ENCODE measurements around the gene RPS6KA2.

Gene RPS6KA2

DNA sequence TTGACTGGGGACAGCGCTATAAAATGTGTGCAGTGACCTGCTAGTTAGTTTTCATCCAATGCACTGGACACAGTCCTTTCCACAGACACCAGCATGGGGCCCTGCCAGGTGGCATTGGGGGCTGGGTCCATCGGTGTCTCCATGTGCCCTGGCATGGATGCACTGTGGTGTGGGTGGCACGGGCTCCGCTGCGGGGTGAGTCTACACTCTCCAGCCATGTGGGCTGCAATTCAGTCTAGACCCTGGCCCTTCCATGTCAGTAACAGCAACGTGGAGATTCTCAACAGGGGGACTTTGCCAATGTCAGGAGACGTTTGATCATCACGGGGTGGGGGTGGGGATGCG lies 140.5 kb downstream of the RPS6KA2 start:
- Mint-ChIP-seq H3K27ac (no peak overlapping the region), H3K4me3 (no peak overlapping the region), H3K27me3 (peaks cover 5% of the 10 kb centered on the region), H3K9me3 (peaks cover 19% of the 10 kb centered on the region), H3K4me1 (peaks cover 26% of the 10 kb centered on the region), H3K36me3 (peaks cover 30% of the 10 kb centered on the region)
- DNase-seq: no peak
- CTCF ChIA-PET: no interaction called here

DNA sequence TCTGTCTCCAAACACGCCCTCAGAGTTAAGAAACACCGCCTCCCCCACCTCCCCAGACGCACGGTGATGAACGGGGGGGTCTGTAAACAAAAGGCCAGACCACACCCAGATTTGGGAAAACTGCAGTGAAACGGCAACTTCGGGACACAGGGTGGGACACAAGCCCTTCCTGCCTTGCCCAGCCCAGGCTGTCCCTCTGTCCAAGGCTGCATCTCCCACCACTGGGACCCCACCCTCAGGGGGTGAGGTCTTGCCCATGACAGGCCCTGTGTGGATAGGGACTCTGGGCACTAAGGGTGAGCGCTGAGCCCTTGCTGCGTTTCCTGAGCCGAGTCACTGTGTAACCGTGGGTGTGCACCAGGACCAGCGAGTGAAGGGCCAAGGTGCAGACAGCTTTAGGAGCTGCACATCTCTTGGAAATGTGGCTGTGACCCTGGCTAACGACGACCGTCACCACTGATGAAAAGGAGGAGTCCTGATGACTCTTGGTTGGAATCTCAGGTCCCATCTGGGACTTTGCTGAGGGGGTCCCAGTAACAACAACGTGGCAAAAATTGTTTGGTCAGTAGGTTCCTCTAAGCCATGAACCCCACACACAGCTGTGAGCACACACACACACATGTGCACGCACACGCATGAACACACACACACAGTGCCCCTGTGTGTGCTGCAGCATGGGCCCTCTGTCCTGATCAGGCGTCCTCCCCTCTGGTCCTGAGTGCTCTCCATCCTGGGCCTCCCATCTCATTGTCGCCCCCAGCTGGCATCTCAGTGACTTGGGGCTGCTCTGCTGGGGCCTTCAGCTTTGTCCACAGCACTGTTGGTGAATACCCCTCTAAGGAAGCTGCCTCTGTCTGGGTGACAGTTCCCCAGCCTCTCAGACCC lies 141.2 kb downstream of the RPS6KA2 start:
- Mint-ChIP-seq H3K9me3 (peaks cover 19% of the 10 kb centered on the region), H3K27me3 (peaks cover 5% of the 10 kb centered on the region), H3K27ac (peak overlapping the region; percentile 28), H3K4me3 (no peak overlapping the region), H3K4me1 (peaks cover 26% of the 10 kb centered on the region), H3K36me3 (peaks cover 30% of the 10 kb centered on the region)
- CTCF ChIA-PET: no interaction called here
- no peak for DNase-seq

DNA sequence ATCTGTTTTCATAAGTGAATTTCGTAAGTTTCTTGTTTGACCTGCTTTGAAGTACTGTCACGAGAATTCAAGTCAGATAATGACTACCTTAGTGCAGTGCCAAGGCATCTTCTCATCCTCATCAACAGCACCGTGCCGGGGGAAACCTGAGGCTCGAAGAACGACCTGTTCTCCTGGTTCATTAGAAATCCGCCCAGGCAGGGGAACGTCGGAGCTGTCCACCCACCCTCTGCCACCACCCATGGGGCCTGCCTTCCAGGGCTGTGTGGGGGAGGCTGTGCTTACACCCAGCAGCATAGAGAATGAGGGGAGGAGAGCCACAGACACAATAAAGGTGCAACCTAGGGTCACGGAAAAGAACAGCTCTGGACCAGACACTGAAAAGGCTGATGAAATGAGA lies 142.2 kb downstream of the RPS6KA2 start:
- CTCF ChIA-PET: no interaction called here
- Mint-ChIP-seq H3K4me1 (peaks cover 26% of the 10 kb centered on the region), H3K9me3 (peaks cover 19% of the 10 kb centered on the region), H3K27me3 (peaks cover 5% of the 10 kb centered on the region), H3K27ac (no peak overlapping the region), H3K4me3 (no peak overlapping the region), H3K36me3 (peaks cover 29% of the 10 kb centered on the region)
- no peak for DNase-seq

DNA sequence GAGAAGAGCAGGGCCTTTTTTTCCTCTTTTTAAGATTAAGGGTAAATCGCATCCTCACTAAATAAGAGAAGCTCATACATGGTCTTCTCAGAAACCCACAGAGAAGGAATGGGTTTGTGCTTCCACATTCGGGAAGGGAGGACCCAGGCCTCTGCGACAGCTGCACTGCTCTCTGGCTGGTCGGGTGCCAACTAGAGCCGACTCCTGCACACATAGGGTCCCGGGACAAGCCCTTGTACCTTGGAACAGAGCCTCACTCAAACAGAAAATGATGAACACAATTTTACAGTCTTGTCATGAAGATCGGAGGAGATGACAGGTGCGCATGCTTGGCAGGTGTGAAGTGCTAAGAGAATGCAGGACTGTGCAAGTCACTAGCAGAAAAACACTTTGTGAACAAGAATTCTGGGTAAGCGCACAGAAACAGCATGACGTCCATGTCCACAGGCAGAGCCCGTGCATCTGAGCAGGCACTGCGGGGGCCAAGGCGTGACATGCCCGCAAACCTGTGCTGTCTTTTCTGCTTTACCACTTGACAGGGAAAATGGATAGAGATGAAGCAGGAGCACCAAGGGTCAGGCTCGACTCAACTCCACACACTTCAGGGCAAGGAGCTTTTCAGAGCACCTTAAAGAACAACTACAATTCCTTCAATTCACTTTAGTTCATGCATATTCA lies 143.3 kb downstream of the RPS6KA2 start:
- CTCF ChIA-PET: no interaction called here
- H3K36me3 Mint-ChIP-seq: peaks cover 24% of the 10 kb centered on the region
- H3K27ac Mint-ChIP-seq: no peak overlapping the region
- peaks cover 5% of the 10 kb centered on the region for H3K27me3 Mint-ChIP-seq
- peaks cover 22% of the 10 kb centered on the region for H3K4me1 Mint-ChIP-seq
- H3K4me3 Mint-ChIP-seq: no peak overlapping the region
- no peak for DNase-seq
- H3K9me3 Mint-ChIP-seq: peaks cover 17% of the 10 kb centered on the region

DNA sequence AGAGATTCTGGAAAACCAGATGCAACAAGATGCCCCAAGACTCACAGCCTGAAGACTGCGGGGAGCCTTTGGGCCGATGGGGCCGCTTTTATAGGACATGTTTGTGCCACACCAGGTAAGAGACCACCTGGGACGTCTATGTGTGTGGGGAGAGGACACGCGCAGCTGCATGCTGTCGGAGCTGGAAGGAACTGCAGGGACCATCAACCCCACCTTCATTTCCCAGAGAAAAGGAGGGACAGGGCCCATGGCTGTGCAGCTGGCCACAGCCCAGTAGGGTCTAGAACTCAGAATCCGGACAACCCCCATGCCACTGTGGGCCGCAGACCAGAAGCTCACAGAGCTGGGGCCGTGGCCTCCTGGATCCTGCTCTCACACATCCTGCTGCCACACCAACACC lies 144.0 kb downstream of the RPS6KA2 start:
- Mint-ChIP-seq H3K27ac (no peak overlapping the region), H3K27me3 (peaks cover 5% of the 10 kb centered on the region), H3K36me3 (peaks cover 19% of the 10 kb centered on the region), H3K9me3 (peaks cover 14% of the 10 kb centered on the region), H3K4me3 (no peak overlapping the region), H3K4me1 (peaks cover 15% of the 10 kb centered on the region)
- CTCF ChIA-PET: no interaction called here
- no peak for DNase-seq

DNA sequence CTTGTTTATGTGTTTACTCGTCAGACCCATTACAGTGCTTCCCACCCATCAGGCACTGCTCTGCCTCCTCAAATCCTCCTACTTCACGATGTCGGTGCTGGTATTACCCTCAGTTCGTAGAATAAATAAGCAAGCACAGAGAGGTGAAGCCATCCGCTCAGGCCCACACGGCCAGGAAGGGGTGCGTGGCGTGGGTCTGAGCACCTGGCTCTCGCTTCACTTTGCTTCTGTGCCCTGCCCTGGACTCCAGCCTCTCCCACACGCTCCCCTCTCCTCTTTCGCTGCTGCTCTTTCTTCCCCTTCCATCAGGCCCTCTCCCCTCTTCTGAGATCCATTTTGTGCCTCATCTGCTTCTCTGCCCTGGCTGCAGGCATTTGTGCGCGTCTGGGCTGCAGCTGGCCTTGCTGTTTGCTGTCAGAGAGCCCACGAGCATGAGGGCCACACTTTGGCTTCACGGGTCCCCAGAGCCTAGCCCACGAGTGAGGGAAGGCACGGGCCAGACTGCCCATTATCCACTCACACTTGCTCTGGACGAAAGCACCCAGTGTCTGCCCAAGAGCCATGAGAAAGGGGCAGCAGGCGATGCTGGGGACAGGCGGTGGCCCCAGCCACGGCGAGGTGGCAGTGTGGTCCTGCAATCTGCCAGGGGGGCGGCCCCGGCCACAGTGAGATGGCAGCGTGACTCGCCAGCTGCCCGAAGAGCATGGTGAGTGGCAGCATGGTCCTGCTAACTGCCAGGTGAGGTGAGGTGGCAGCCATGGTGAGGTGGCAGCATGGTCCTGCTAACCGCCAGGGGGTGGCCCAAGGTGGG lies 148.1 kb downstream of the RPS6KA2 start:
- DNase-seq: no peak
- H3K4me1 Mint-ChIP-seq: no peaks in the 10 kb centered on the region
- no peak overlapping the region for H3K27ac Mint-ChIP-seq
- H3K4me3 Mint-ChIP-seq: no peak overlapping the region
- H3K9me3 Mint-ChIP-seq: no peaks in the 10 kb centered on the region
- H3K36me3 Mint-ChIP-seq: no peaks in the 10 kb centered on the region
- CTCF ChIA-PET: no interaction called here
- H3K27me3 Mint-ChIP-seq: peaks cover 8% of the 10 kb centered on the region

DNA sequence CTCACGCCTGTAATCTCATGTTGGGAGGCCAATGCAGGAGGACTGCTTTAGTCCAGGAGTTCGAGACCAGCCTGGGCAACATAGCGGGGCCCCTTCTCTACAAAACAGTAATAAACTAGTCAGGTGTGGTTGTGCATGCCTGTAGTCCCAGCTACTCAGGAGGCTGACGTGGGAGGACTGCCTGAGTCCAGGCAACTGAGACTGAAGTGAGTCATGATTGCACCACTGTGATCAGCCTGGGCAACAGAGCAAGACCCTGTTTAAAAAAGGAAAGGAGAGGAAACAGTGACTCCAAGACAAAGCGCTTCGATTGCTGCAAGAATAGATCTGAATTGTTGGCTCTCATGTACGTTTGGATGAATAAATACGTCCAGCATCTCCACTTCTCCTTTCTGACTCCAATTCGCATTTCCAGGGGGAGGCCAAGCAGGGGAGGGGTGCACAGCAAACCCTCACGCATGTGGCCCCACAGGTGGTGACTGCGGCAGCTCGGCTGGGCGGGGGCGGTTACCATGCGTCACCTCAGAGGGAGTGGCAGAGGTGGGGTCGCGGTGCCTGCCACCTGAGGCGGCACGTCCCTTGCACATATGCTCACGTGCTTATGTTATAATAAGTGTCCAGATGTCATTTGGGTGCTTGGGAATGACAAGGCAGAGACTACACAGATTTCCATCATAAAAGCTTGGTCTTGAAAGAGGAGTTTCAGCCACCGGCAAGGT lies 149.2 kb downstream of the RPS6KA2 start:
- Mint-ChIP-seq H3K27me3 (peaks cover 8% of the 10 kb centered on the region), H3K36me3 (no peaks in the 10 kb centered on the region), H3K4me3 (no peak overlapping the region), H3K4me1 (no peaks in the 10 kb centered on the region), H3K27ac (no peak overlapping the region), H3K9me3 (no peaks in the 10 kb centered on the region)
- CTCF ChIA-PET: no interaction called here
- no peak for DNase-seq

DNA sequence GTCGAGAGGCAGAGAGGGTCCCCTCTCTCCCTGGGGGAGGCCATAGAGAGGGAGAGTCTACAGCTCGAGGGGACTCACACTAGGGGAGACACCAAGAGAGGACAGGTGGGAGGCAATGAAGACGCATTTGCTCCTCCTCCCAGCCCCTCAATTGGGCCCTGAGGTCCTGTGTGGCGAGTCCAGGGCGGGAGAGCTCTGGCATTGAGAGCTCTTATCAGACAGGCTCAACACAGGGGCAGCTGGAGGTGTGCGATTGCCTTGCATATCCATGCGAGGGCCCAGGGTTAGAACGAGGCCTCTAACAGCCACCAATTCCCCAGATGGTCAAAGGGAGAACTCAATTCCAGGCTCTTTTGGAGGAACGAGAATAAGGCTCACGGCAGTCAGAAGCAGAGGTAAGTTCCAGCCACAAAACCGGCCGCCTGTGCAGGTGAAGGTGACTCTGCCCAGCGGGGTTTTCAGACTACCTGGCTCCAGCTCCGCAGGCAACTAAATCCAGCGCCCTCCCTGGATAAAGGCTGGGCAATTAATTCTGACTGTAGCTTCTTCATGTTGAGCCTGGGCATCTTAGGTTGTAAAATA lies 150.3 kb downstream of the RPS6KA2 start:
- Mint-ChIP-seq H3K9me3 (no peaks in the 10 kb centered on the region), H3K36me3 (no peaks in the 10 kb centered on the region), H3K27me3 (peaks cover 8% of the 10 kb centered on the region), H3K4me3 (no peak overlapping the region), H3K27ac (no peak overlapping the region), H3K4me1 (no peaks in the 10 kb centered on the region)
- no peak for DNase-seq
- CTCF ChIA-PET: no interaction called here

DNA sequence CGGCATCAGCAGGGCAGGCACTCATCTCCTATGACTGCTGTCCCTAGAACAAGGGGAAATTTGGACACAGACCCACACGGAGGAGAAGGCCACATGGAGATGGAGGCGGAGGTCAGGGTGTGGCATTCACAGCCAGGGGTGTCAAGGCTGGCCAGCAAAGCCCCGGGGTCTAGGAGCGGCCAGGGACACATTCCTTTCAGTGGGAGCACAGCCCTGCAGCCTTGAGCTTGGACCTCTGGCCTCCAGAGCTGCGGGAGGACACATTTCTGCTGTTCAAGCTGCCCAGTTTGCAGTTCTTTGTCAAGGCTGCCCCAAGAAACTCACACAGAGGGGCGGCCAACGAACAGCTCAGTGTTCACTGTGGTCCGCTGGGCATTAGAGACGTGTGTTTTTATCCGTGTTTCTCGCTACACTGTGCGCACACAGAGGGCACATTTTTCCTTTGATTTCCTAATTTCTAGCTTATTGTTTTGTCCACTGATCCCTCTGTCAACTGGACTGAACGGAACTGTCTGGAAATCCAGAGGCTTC lies 150.9 kb downstream of the RPS6KA2 start:
- Mint-ChIP-seq H3K4me3 (no peak overlapping the region), H3K27me3 (peaks cover 8% of the 10 kb centered on the region), H3K9me3 (no peaks in the 10 kb centered on the region), H3K27ac (no peak overlapping the region), H3K4me1 (no peaks in the 10 kb centered on the region), H3K36me3 (no peaks in the 10 kb centered on the region)
- no peak for DNase-seq
- CTCF ChIA-PET: no interaction called here

DNA sequence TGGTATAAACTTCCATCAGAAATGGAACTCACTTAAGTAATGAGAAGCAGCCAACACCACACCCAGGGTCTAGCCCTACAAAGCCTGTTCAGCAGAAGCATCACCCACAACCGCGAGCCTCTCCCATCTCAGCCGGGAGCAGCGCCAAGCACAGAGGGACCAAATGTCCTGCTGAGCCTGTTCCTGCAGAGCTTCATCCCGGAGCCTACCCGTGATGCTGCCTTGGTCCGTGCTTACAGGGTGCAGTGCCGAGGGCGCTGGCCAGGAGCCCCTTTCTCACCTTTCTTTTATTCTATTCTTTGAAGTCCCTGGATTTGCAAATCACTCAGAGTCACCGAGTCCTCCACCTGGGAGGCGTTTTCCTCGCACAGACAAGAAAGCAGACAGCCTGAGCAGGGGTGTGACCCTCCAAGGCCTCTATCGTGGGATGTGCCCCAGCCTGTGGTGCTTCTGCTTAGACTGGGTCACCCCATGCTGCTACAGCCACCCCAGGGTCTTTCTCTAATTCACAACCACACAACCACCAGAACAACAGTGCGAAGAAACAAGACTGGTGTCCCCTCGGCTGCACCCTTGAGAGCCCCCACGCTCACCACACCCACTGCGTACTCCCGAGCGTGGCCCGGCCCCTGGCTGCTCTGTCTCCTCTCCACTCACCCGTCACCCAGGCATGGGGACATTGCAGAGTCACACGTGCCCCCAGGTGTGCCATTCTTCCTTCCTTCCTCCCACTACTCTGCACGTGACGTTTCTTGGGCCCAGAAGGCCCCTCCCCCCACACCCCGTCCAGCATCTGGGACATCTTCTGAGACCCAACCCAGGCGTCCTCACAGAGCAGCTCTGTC lies 152.1 kb downstream of the RPS6KA2 start:
- peaks cover 8% of the 10 kb centered on the region for H3K27me3 Mint-ChIP-seq
- H3K4me1 Mint-ChIP-seq: no peaks in the 10 kb centered on the region
- peak overlapping the region; percentile 26 for H3K27ac Mint-ChIP-seq
- H3K4me3 Mint-ChIP-seq: no peak overlapping the region
- CTCF ChIA-PET: no interaction called here
- DNase-seq: no peak
- H3K36me3 Mint-ChIP-seq: no peaks in the 10 kb centered on the region
- H3K9me3 Mint-ChIP-seq: no peaks in the 10 kb centered on the region

DNA sequence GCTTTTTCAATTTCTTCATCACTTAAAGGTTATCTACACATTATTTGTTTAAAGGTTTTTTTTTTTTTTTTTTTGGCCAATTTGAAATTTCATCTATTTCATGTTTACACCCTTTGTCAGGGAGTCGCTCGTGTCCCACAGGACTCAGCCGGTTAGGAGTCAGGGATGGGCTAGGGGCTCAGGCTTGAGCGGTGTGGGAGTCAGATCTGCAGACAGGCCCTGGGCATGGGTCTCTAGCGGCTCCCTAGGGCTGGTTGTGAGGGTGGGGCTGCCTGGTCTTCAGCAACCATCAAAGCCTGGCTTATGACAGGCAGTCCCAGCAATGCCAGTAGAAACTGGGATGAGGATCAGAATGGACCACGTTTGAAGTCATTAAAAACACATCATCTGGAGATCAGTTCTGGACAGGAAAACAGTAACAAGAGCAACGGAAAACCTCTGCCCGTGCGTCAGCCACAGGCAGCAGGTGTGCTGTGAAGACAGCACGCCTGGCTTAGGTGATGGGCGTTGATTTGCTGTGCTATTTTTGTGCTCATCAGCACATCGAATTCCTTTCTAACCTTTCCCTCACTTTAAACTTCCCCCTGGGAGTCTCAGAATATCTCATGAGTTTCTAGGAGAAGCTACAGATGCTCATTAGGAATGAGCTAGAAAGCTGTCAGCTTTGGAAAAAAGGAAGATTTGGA lies 153.0 kb downstream of the RPS6KA2 start:
- H3K27me3 Mint-ChIP-seq: peaks cover 8% of the 10 kb centered on the region
- no peaks in the 10 kb centered on the region for H3K36me3 Mint-ChIP-seq
- no peak overlapping the region for H3K27ac Mint-ChIP-seq
- no peaks in the 10 kb centered on the region for H3K9me3 Mint-ChIP-seq
- no peak for DNase-seq
- no peak overlapping the region for H3K4me3 Mint-ChIP-seq
- CTCF ChIA-PET: no interaction called here
- H3K4me1 Mint-ChIP-seq: no peaks in the 10 kb centered on the region

DNA sequence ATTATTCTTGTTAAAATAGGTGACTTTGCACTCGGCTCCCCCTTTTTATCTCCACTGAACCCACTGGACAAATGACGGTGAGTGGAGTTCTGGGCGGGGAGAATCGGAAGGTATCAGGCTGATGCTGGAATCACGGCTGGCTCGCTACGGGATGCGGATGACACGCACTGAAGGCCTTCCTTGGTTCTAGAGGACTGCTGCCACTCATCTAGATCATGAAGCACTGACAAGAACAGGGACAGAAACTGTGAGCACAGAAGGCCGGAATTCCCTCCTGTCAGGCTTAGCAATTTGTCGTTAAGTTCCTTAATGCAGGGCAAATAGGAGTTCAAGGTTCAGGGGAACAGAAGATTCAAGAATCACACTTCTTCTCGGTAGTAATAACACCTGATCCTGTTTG lies 154.4 kb downstream of the RPS6KA2 start:
- H3K27ac Mint-ChIP-seq: no peak overlapping the region
- no peaks in the 10 kb centered on the region for H3K4me1 Mint-ChIP-seq
- DNase-seq: no peak
- H3K4me3 Mint-ChIP-seq: no peak overlapping the region
- H3K36me3 Mint-ChIP-seq: no peaks in the 10 kb centered on the region
- peaks cover 10% of the 10 kb centered on the region for H3K27me3 Mint-ChIP-seq
- no peaks in the 10 kb centered on the region for H3K9me3 Mint-ChIP-seq
- CTCF ChIA-PET: no interaction called here
